Stomach (tissue), 4 donors: Measurements from ENCODE around the gene CMYA5.

Source experiments
- CTCF ChIP-seq, 7 experiments: fragments of 450-650 bp in 4 of 7; fragments of 200-600 bp in 3 of 7; sonication (generic) in 3 of 7; IDR thresholded peaks; one replicate each; pipeline ENCODE4 v1.5.1; 2016 to 2019; ENCODE audit warnings: antibody characterized with exemption in 7 of 7, control low read depth in 2 of 7, mild to moderate bottlenecking in 1 of 7
- POLR2A ChIP-seq, 4 donors: fragments of 450-650 bp; IDR thresholded peaks; one replicate each; pipeline ENCODE4 v1.6.1; 2016; ENCODE audit warnings: antibody characterized with exemption in 4 of 4, control low read depth in 2 of 4, mild to moderate bottlenecking in 1 of 4, moderate library complexity in 1 of 4
- POLR2AphosphoS5 ChIP-seq, 3 donors: sonication (generic); formaldehyde crosslinking; IDR thresholded peaks; one replicate each; pipeline ENCODE4 v1.6.1; 2016; ENCODE audit warnings: antibody characterized with exemption in 3 of 3

DNA sequence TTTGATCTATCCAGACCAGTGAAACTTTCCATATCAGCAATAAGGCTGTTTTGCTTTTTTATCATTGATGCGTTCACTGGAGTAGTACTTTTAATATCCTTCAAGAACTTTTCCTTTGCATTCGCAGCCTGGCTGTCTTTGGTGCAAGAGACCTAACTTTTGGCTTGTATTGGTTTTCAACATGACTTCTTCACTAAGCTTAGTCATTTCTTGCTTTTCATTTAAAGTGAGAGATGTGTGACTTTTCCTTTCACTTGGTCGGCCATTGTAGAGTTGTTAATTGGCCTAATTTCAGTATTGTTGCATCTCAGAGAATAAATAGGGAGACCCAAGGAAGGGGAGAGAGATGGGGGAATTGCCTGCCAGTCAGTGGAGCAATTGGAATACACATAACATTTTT is 26.4 kb upstream of the CMYA5 start:
- TF ChIP-seq CTCF (IDR thresholded peaks at IDR 0.05) (no peak), POLR2A (IDR thresholded peaks at IDR 0.05) (no peak), POLR2AphosphoS5 (IDR thresholded peaks at IDR 0.05) (no peak)
